H4 (cell line): ENCODE measurements around the gene LSM14A. TPM values are rescaled to one million over a fixed set of nuclear protein-coding genes. Genes with fewer than 3 reads are reported as not detected.
"Not testable (repeated sequence)": the region's sequence is repeated elsewhere in the genome, so short reads cannot be mapped to it uniquely, and the experiment has no call there.

Experiments used
- DNase-seq: peaks from one replicate; pipeline ENCODE4 v3.0.0-alpha.2; 2015; ENCODE audit warnings: low spot score
- total RNA-seq: library from RNA; depleted of rRNA; stranded (reverse); fragments of >200 nt; shearing (Covaris generic); gene quantifications from 2 replicates; pipeline ENCODE4 v1.2.3, GENCODE V29; 2014; rRNA removed

LSM14A gene
- total RNA-seq = 61.2 and 75.6 TPM in 2 replicates

DNA sequence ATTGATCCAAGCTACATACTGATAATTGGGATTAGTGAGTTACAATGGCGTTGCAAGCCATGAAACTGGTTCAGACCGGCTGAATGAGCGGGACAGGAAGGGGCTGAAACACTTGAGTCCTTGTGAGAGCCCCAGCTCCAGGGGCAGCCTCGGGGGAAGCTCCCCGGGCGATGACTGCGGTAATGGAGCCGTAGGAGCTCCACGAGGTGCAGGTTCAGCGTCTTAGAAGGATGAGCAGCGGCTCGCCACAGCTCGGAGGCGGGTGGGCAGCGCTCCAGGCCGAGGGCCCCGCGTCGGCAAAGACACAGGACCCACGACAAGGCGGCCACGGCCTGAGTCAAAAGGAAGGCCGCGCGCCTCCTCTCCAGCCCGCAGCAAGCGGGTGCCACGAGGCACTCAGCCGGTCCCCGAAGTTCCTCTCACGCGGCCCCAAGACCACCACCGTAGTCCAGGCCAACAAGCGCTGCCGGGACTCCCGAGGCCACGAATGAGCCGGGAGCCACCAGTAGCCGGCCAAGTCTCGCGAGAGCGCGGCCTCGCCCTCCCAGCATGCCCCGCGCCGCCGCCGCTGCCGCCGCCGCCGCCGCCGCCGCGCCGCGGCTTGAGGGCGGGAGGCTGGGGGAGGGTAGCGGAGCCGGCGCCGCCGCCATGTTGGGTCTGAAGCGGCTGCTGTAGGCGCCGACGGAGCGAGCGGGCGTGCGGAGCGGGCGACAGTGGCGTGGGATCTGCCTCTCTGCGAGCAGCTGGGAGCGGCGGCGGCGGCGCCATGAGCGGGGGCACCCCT lies at the start of gene LSM14A:
TSS of gene LSM14A (plus strand) at position 628 of the 784 bp plus-strand sequence. CDS start at position 767, 139 bp downstream.
- peak; percentile 91 for DNase-seq

DNA sequence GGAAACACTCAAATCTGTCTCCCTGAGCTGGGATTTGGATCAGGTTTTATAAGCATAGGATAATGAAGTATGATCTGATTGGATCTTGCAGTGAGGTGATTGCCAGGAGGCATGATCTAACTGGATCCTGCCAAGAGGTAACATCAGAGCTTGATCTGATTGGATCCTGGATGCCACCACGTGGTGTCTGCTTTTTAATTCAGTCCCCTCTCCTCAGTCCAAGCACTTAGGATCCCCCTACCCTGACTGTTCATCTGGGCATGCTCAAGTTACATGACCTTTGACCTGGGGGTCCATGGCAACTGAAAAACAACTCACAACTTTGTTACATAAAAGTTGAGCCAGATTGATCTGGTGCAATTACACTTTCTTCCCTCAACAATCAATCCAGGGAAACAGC lies 47.5 kb upstream of the LSM14A start:
- no peak for DNase-seq

DNA sequence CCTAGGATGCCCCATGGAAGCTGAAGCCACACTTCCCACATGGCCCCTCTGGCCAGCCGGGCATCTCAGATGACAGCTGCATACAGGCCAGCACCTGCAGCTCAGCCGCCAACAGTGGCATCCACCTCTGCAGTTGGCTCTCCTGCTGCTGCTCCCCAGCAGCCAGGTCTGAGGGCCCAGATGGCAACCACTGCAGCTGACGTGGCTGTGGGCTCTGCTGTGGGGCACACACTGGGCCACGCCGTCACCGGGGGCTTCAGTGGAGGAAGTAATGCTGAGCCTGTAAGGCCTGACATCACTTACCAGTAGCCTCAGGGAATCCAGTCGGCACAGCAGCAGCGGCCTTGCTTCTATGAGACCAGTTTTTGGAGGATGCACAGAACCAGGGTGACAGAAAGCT lies 45.3 kb upstream of the LSM14A start:
- no peak for DNase-seq

DNA sequence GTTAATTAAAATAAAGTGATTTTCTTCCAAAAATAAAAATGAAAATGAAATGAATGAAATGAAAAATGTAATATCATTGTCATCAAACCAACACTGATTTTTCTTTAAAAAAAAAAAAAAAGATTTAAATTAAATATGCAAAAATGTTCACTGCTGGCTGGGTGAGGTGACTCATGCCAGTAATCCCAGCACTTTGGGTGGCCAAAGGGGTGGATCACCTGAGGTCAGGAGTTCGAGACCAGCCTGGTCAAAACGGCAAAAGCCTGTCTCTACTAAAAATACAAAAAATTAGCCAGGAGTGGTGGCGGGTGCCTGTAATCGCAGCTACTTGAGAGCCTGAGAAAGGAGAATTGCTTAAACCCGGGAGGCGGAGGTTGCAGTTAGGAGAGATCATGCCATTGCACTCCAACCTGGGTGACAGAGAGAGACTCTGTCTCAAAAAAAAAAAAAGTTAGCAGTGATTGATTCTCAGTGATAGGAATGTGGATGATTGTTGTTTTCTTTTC lies 44.6 kb upstream of the LSM14A start:
- DNase-seq = no peak

DNA sequence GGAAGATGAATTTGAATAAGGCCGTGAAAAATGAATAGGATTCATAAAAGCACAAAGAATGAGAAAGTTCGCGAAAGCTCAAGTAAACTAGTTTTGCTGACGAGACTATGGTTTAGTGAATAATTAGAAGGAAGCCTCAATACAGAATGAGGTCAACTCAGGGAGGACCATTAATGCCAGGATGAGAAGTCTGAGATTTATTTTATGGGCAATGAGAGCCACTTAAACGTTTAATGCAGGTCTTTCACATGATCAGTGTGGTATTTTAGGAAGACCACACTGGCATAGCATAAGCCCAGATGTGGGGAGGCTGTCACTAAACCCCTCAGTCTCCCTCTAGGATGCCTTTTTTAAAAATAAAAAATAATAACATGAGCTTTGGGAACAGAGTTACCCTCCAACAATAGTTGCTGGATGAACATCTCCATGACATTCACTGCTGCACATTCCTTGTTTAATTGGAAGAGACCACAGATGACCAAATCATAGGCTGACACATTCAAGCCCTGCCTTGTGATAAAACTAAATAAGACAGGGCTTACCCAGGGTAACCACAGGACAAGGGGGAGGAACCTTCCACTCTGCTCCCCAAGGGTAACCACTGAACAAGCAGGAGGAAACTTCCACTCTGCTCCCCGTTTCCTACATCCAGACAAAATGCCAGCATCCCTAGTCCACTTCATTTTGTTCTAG lies 43.6 kb upstream of the LSM14A start:
- DNase-seq = peak; percentile 78

DNA sequence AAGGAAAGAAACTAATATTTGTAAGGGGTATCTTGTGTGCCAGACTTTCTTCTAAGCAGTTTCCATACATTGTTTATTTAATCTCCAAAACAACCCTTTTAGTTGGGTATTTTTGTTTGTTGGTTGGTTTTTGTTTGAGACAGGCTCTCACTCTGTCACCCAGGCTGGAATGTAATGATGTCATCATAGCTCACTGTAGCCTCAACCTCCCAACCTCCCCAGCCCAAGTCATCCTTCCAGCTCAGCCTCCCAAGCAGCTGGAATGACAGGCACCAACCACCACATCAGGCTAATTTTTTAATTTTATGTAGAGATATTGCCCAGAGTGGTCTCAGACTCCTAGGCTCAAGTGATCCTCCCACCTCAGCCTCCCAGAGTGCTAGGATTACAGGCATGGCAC lies 41.2 kb upstream of the LSM14A start:
- DNase-seq = no peak

DNA sequence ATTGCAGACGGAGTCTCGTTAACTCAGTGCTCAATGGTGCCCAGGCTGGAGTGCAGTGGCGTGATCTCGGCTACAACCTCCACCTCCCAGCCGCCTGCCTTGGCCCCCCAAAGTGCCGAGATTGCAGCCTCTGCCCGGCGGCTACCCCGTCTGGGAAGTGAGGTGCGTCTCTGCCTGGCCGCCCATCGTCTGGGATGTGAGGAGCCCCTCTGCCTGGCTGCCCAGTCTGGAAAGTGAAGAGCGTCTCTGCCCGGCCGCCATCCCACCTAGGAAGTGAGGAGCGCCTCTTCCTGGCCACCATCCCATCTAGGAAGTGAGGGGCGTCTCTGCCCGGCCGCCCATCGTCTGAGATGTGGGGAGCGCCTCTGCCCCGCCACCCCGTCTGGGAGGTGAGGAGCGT lies 40.2 kb upstream of the LSM14A start:
- not testable (repeated sequence) for DNase-seq

DNA sequence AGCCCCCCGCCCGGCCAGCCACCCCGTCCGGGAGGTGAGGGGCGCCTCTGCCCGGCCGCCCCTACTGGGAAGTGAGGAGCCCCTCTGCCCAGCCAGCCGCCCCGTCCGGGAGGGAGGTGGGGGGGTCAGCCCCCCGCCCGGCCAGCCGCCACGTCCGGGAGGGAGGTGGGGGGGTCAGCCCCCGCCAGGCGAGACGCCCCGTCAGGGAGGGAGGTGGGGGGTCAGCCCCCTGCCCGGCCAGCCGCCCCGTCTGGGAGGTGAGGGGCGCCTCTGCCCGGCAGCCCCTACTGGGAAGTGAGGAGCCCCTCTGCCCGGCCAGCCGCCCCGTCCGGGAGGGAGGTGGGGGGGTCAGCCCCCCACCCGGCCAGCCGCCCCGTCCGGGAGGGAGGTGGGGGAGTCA lies 39.6 kb upstream of the LSM14A start:
- not testable (repeated sequence) for DNase-seq

DNA sequence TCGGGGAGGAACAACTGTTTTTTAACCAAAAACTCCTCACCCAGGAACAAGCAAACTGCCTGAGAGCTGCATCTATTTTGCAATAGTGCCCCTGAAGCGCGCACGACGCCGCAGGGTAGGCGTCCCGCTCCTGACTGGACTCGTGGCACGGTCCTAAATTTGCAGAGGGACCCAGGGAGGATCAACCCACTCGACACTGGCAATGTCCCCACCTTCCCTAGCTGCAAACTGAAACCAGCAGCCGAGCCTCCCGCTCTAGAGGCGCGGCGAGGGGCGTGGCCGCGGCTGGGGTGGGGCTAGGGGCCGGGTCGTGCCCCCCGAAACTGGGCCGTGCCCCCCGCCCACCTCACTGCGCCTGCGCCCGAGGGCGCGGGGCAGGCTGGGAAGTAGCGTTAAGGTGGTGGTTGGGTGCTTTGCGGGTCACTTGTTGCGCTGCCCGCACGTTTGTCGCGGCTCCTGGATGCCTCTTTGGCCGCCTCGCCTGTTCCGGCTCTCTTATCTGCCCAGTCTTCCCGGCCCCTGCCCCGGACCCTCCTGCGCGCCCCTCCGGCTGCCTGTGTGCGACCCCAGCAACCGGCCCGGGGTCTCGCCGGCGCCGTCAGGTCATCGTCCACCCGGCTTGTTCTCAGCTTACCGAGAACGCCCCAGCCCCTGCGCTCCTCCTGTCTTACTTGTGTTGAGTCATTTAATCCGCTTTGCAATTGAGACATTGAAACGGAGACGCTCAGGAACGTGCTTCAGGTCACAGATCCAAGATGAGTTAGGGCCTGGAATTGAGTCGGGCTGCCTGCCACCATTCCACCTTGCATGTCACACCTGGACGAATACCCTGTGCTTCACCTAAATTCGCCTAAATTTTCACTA lies 37.9 kb upstream of the LSM14A start:
- DNase-seq = peak; percentile 86

DNA sequence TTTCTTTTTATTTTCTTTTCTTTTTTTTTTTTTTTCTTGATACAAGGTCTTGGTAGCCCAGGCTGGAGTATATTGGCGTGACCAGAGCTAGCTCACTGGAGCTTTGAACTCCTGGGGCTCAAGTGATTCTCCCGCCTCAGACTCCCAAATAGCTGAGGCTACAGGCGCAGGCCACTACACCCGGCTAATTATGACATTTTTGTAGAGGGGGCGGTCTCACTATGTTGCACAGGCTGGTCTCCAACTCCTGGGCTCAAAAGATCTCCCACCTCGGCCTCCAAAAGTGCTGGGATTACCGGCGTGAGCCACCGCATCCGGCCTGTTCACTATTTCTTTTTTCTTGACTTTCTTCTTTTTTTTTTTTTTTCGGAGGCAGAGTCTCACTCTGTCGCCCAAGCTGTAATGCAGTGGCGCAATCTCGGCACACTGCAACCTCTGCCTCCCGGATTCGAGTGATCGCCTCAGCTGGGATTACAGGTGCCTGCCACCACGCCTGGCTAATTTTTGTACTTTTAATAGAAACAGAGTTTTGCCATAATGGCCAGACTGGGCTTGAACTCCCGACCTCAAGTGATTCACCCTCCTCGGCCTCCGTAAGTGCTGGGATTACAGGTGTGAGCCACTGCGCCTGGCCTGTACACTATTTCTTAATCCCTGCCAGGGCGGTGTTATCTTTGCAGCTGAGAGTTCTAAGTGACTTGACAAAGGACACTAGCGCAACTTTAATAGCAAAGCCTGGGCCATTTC lies 37.1 kb upstream of the LSM14A start:
- DNase-seq = no peak

DNA sequence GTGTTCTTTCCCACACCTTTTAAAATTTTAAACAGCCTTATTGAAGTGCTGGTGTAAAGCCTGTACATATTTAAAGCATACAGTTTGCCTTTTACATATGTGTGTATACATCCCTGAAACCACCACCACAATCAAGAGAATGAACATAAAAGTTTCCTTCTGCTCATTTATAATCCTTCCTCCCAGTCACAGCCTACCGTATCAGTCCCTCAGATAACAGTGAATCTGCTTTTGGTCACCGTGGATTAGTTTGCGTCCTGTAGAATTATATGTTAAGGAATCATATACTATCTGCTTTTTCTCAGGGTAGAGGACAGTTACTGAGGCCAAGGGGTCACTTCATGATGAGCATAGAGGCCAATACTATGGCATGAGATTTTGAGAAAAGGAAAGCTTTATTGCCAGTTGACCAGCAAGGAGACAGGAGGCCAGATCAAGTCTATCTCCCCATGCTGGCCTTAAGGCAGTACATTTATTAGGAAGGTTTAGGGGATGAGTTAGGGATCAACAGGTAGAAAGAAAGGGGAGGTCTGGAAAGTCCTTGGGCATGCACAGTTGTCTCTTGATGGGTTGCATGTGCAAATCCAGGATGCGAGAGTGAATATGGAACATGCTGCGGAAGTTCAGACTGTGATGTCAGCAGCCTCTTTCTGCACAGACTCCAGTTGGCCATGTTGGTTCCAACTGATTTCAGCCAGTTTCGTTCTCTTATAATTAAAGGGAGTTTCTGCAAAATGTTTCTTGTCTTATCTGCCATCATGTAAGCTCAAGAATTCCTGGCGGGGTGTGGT lies 36.3 kb upstream of the LSM14A start:
- DNase-seq = no peak

DNA sequence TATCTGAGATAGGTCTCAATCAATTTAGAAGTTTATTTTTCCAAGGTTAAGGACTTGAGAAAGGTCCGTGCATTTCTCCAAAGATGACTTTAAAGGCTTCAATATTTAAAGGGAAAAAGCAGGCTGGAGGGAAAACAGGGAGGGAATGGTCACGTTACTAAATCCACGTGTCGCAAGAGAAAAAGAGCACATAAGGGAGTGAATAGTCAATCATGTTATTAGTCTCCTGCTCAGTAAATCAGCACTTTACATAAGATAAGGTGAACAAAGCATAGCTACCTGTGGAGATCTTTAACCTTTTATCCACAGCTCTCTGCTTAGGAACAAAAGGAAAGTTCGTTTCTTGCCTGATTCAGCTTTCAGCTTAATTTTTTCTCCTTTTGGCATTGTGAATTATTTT lies 31.3 kb upstream of the LSM14A start:
- DNase-seq = no peak

DNA sequence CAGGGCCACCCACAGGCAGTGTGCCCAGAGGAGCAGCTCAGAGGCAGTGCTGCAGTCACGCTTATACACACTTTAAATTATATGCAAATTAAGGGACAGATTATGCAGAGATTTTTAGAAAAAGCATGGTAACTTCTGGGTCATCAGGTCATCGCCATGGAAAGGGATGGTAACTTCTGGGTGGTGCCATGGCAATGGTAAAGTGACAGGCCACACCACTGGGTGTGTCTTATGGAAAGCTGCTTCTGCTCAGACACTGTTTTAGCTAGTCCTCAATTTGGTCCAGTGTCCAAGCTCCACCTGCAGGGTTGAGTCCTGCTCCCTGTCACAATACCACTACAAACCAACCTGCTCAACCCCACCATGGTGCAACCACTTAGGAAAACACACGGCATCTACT lies 29.9 kb upstream of the LSM14A start:
- no peak for DNase-seq

DNA sequence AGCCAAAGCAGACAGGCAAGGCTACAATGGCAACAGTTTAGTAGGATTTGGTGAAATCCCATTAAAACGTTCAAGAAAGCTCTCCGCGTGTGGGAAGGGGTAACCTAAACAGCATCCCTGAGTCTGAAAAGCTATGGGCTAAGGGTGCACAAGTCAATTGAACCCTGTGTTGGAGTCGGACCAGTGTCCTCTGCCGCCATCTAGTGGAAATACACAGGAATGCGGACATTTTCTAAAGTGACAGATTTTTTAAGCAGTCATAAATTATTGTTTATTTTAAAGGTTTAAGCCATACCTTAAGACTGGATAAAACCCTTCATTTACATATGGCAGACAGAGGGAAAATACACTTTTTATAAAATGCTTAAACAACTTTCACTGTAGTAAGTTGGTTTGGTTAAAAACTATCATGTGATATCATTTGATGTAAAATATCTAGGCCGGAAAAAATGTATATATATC lies 26.5 kb upstream of the LSM14A start:
- peak; percentile 73 for DNase-seq

DNA sequence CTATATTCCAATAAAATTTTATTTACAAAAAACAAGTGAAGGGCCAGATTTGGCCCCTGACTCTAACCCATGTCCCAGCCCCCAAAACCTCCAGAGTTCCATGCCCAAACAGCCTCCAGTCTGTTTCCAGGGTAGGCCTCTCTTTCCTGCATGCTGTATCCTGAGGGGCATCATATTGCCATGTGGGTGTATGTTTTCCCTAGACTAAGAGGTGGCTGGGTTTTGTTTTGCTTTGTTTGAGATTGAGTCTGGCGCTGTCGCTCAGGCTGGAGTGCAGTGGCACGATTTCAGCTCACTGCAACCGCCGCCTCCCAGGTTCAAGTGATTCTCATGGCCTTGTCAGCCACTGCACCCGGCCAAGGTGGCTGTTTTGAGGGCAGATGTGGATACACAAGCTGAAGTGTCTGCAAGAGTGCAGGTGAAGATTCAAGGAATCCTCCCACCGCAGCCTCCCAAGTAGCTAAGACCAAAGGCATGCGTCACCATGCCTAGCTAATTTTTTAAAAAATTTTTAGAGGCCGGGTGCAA lies 23.6 kb upstream of the LSM14A start:
- DNase-seq = no peak

DNA sequence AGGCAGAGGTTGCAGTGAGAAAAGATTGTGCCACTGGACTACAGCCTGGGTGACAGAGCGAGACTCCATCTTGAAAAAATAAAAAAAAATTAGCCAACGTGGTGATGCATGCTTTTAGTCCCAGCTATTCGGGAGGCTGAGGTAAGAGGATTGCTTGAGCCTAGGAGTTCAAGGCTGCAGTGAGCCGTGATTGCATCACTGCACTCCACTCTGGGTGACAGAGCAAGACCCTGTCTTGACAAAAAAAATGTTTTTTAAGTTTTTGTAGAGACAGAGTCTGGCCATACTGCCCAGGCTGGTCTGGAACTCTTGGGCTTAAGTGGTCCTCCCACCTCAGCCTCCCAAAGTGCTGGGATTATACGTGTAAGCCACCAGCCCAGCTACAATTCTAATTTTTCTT lies 22.4 kb upstream of the LSM14A start:
- no peak for DNase-seq

DNA sequence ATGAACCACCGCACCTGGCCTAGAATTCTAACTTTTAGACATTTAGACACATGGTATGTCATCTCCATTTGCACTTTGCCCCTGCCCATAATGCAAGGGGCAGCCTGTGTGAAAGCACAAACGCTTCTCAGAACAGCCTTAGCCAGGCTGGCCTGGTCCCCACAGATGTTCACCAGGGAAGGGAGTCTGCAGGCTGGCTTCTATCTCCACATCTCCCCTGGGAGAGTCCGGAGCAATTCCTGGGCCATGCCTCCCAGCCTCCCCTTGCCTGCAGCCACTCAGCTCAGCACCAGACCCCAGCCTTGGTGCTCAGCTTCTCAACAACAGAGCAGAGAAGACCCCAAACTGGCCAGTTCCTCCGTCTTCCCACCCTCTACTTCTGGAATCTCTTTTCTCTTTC lies 21.7 kb upstream of the LSM14A start:
- DNase-seq = no peak

DNA sequence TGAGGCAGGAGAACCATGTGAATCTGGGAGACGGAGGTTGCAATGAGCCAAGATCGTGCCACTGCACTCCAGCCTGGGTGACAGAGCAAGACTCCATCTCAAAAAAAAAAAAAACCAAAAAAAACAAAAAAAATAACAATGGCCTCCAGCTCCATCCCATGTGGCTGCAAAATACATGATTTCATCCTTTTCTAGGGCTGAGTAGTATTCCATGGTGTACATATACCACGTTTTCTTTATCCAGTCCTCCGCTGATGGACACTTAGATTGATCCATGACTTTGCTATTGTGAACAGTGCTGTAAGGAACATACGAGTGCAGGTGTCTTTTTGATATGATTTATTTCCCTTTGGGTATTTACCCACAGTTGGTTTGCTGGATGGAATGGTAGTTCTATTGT lies 20.9 kb upstream of the LSM14A start:
- DNase-seq = no peak

DNA sequence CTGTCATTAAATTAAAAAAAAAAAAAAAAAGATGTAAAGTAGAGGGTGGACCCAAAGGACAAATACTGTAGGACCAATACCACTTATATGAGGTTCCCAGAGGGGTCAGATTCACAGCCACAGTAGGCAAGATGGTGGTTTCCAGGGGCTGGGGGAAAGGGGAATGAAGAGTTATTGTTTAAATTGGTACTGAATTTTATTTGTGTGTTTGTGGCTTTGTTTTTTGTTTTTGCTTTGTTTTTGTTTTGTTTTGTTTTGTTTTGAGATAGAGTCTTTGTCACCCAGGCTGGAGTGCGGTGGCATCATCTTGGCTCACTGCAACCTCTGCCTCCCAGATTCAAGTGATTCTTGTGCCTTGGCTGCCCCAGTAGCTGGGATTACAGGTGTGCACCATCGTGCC lies 17.9 kb upstream of the LSM14A start:
- no peak for DNase-seq

DNA sequence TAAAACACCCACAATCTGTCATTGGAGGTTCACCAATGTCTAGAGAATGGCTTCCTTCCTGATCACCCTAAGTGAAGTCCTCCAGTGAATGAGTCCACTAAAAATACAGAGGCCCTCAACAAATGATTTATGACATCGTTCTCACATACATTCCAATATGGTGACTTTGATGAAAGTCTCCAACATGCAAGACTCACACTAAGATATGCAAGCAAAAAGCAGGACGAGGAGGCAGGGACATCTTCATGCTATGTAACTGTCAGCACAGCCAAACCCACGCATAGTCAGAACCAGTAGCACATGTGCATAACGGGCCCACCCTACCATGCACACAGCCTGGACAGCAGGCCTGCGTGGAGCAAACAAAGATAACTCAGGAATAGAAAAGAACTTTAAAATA lies 16.6 kb upstream of the LSM14A start:
- DNase-seq = no peak
